ENCODE results near the gene DNAAF6. TPM values are rescaled to one million over a fixed set of nuclear protein-coding genes. Genes with fewer than 3 reads are reported as not detected.
"Not testable (repeated sequence)": the region's sequence is repeated elsewhere in the genome, so short reads cannot be mapped to it uniquely, and the experiment has no call there.

Gene DNAAF6
- total RNA-seq (2014; rRNA removed; shearing (Covaris generic)) (not detected in 2 replicates), total RNA-seq (2022) (not detected in 2 replicates), Bru-seq, nascent RNA (percentile 9 among the genes with signal in this experiment), BruChase-seq, experiment 1, labeled RNA remaining after a 6-hour chase (percentile 4 among the genes with signal in this experiment), BruChase-seq, experiment 2, labeled RNA remaining after a 2-hour chase (percentile 11 among the genes with signal in this experiment)
- long read RNA-seq = 0 reads

GRCh38 chrX:107205770-107206696 is at the start of gene DNAAF6, which contains the start of gene NUP62CL:
DNAAF6 (plus strand) TSS chrX:107206611; CDS start chrX:107212876, 6,265 bp downstream.
NUP62CL (minus strand) TSS chrX:107206433; CDS start chrX:107175146, 31,287 bp downstream.
- Histone ChIP-seq H3K27ac (ENCODE audit: low read depth, low read length, poor library complexity, severe bottlenecking) (peak within 1 kb of the TSS; percentile 62), H3K9me3 (ENCODE audit: low read length) (no peaks in the 10 kb centered on the region), H3K4me3 (ENCODE audit: low read depth, low read length, poor library complexity, severe bottlenecking) (peak within 1 kb of the TSS; percentile 86), H3K4me2 (ENCODE audit: low read length) (peak within 1 kb of the TSS; percentile 79), H3K4me1 (ENCODE audit: insufficient read depth, low read length, poor library complexity, severe bottlenecking) (no peaks in the 10 kb centered on the region), H3K36me3 (ENCODE audit: insufficient read depth, low read length) (no peaks in the 10 kb centered on the region), H3K9me2 (ENCODE audit: insufficient read depth, low read length) (no peaks in the 10 kb centered on the region), H2AFZ (ENCODE audit: low read length) (peak within 1 kb of the TSS; percentile 89), H3K79me2 (ENCODE audit: insufficient read depth, low read depth, low read length) (no peaks in the 10 kb centered on the region), H4K20me1 (ENCODE audit: insufficient read depth, low read length) (no peaks in the 10 kb centered on the region)
- CTCF ChIA-PET (ENCODE audit: unreplicated experiment) = no interaction called here
- intact Hi-C loops (cut with micrococcal nuclease; ENCODE audit: unreplicated experiment) = loop anchor here (5.0 to 10.0 kb wide), 3 partner anchors 89 to 419 kb away; partner anchors contain the start of genes PRPS1 and RBM41
- POLR2A ChIA-PET = interaction anchor here (0.5 to 1.0 kb wide), 3 partner anchors 239 to 422 kb away, joined by 3 read pairs; partner anchors contain the start of gene PRPS1
- no peak for TF ChIP-seq CTCF (conservative IDR thresholded peaks at IDR 0.05; ENCODE audit: low read length)
- TF ChIP-seq EZH2phosphoT487 (IDR thresholded peaks at IDR 0.05; ENCODE audit: borderline replicate concordance, low read depth, low read length) = no peak
- peak; percentile 86 for DNase-seq (ENCODE audit: low spot score)
- no TSS peak for BruUV-seq (replicated peaks)

GRCh38 chrX:107157618-107158017 is 48.8 kb upstream of the DNAAF6 start:
- H3K27ac ChIP-seq (ENCODE audit: low read depth, low read length, poor library complexity, severe bottlenecking); POLR2A ChIA-PET; H3K9me3 ChIP-seq (ENCODE audit: low read length); H3K4me3 ChIP-seq (ENCODE audit: low read depth, low read length, poor library complexity, severe bottlenecking); H3K9me2 ChIP-seq (ENCODE audit: insufficient read depth, low read length); DNase-seq (ENCODE audit: low spot score); H3K79me2 ChIP-seq (ENCODE audit: insufficient read depth, low read depth, low read length); H4K20me1 ChIP-seq (ENCODE audit: insufficient read depth, low read length); BruUV-seq (replicated peaks); H3K36me3 ChIP-seq (ENCODE audit: insufficient read depth, low read length); H2AFZ ChIP-seq (ENCODE audit: low read length); intact Hi-C loops (cut with micrococcal nuclease; ENCODE audit: unreplicated experiment); H3K4me1 ChIP-seq (ENCODE audit: insufficient read depth, low read length, poor library complexity, severe bottlenecking); CTCF ChIA-PET (ENCODE audit: unreplicated experiment); H3K4me2 ChIP-seq (ENCODE audit: low read length): not testable (repeated sequence)

- POLR2A ChIA-PET = interaction anchor here (0.5 kb wide), 1 partner anchor 27 kb away, joined by 12 read pairs; no protein-coding TSS in a partner anchor
- H3K36me3 ChIP-seq (ENCODE audit: insufficient read depth, low read length) = no peaks in the 10 kb centered on the region
- intact Hi-C loops (cut with micrococcal nuclease; ENCODE audit: unreplicated experiment) = no loop called here
- no peaks in the 10 kb centered on the region for H4K20me1 ChIP-seq (ENCODE audit: insufficient read depth, low read length)
- TF ChIP-seq CTCF (conservative IDR thresholded peaks at IDR 0.05; ENCODE audit: low read length) (no peak), EZH2phosphoT487 (IDR thresholded peaks at IDR 0.05; ENCODE audit: borderline replicate concordance, low read depth, low read length) (no peak)
- CTCF ChIA-PET (ENCODE audit: unreplicated experiment) = no interaction called here
- H2AFZ ChIP-seq (ENCODE audit: low read length) = no peak overlapping the region
- no peak overlapping the region for H3K4me2 ChIP-seq (ENCODE audit: low read length)
- H3K9me2 ChIP-seq (ENCODE audit: insufficient read depth, low read length) = no peaks in the 10 kb centered on the region
- no TSS peak for BruUV-seq (replicated peaks)
- H3K4me1 ChIP-seq (ENCODE audit: insufficient read depth, low read length, poor library complexity, severe bottlenecking) = no peaks in the 10 kb centered on the region
- no peaks in the 10 kb centered on the region for H3K9me3 ChIP-seq (ENCODE audit: low read length)
- DNase-seq (ENCODE audit: low spot score) = no peak
- no peaks in the 10 kb centered on the region for H3K79me2 ChIP-seq (ENCODE audit: insufficient read depth, low read depth, low read length)
- no peak overlapping the region for H3K27ac ChIP-seq (ENCODE audit: low read depth, low read length, poor library complexity, severe bottlenecking)
- H3K4me3 ChIP-seq (ENCODE audit: low read depth, low read length, poor library complexity, severe bottlenecking) = no peak overlapping the region
Measured at GRCh38 chrX:107167163-107167921, 39.1 kb upstream of the DNAAF6 start.

Data from OCI-LY7 (cell line).